PFSK-1 (cell line): ENCODE measurements around the gene DGCR8.

Source experiments
- POLR2AphosphoS5 ChIP-seq: IDR thresholded peaks from 2 replicates; pipeline ENCODE4 v1.6.1; 2012; ENCODE audit warnings: low read depth, mild to moderate bottlenecking, control low read depth, low read length, moderate library complexity
- REST ChIP-seq, 2 experiments: IDR thresholded peaks; 2 replicates each; pipeline versions ENCODE4 v1.6.1 to v1.8.0; 2011 to 2012; ENCODE audit warnings: low read depth in 2 of 2, low read length in 2 of 2, control low read depth in 1 of 2, inconsistent platforms in 1 of 2, mild to moderate bottlenecking in 1 of 2, moderate library complexity in 1 of 2; ENCODE audit not compliant: insufficient read depth in 1 of 2
- TAF1 ChIP-seq: IDR thresholded peaks from 2 replicates; pipeline ENCODE4 v1.6.1; 2012; ENCODE audit warnings: low read length, control low read depth, borderline replicate concordance; ENCODE audit not compliant: insufficient read depth

DNA sequence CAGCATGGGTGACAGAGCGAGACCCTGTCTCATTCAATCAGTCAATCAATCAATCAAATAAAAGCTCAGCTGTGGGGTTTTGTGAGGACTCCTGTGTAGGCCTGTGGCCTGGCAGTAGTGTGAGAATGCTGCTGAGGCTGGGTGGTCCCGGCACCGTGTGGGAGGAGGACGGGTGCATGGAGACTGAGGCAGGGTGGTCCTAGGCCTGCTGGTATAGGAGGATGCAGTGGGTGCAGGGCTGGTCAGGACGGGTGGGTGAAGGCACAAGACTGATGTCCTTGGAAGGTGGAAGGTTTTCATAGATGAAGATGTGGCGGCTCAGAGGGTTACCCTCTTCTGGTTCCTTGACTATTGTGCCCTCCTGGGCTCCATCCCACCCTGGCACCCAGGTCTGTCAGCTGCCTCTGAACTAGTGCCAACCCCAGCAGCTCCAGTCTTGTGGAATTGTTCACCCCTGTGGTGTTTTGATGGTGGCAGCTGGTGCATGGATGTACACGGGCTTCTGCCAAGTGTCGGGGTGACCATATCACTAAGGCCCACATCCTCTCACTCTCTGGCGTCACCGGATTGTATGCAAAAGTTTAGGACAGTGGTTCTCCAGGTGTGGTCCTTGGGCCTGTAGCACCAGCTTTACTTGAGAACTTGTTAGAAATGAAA lies 35.4 kb upstream of the DGCR8 start:
- TF ChIP-seq TAF1: no peak
- TF ChIP-seq REST (IDR thresholded peaks at IDR 0.05; ENCODE audit: insufficient read depth in 1 of 2, low read depth in 2 of 2, low read length in 2 of 2): no peak
- TF ChIP-seq POLR2AphosphoS5: no peak
